GM12865 (cell line): Measurements from ENCODE around the gene KPNA3.
"Not testable (repeated sequence)": the region's sequence is repeated elsewhere in the genome, so short reads cannot be mapped to it uniquely, and the experiment has no call there.

ENCODE experiments used
- DNase-seq: peaks from one replicate; pipeline ENCODE4 v3.0.0; 2010; ENCODE audit warnings: low read depth
- H3K4me3 ChIP-seq: 2 replicates; pipeline ENCODE4 v1.5.1; 2011; ENCODE audit warnings: mild to moderate bottlenecking, low read depth, low read length, control low read depth
- CTCF ChIP-seq: IDR thresholded peaks from 2 replicates; pipeline ENCODE4 v1.5.1; 2011; ENCODE audit warnings: low read length, control low read depth, low read depth, inconsistent platforms; ENCODE audit not compliant: insufficient read depth; ENCODE audit errors: missing control alignments

Gene KPNA3

GRCh38 chr13:49820591-49821215 lies 28.2 kb upstream of the KPNA3 start:
- no peak for TF ChIP-seq CTCF
- no peak overlapping the region for H3K4me3 ChIP-seq
- DNase-seq, result no peak

GRCh38 chr13:49816047-49816446 lies 23.6 kb upstream of the KPNA3 start:
- DNase-seq, H3K4me3 ChIP-seq: not testable (repeated sequence)

- TF ChIP-seq CTCF, result no peak
- DNase-seq, result no peak
- no peak overlapping the region for H3K4me3 ChIP-seq
Measured at GRCh38 chr13:49814551-49815270, 22.2 kb upstream of the KPNA3 start.

- no peak overlapping the region for H3K4me3 ChIP-seq
- no peak for DNase-seq
- TF ChIP-seq CTCF, result no peak
Measured at GRCh38 chr13:49812812-49813211, 20.3 kb upstream of the KPNA3 start.

- no peak for TF ChIP-seq CTCF
- no peak for DNase-seq
- no peak overlapping the region for H3K4me3 ChIP-seq
Measured at GRCh38 chr13:49811527-49811908, 19.0 kb upstream of the KPNA3 start.

- H3K4me3 ChIP-seq, result no peak overlapping the region
- no peak for TF ChIP-seq CTCF
- no peak for DNase-seq
Measured at GRCh38 chr13:49810567-49811526, 18.4 kb upstream of the KPNA3 start.

- H3K4me3 ChIP-seq, result no peak overlapping the region
- DNase-seq, result no peak
- TF ChIP-seq CTCF, result no peak
Measured at GRCh38 chr13:49807681-49808080, 15.2 kb upstream of the KPNA3 start.
